Right lobe of liver (tissue), 4 donors: ENCODE results near the gene C19orf47.
"Not testable (repeated sequence)": the region's sequence is repeated elsewhere in the genome, so short reads cannot be mapped to it uniquely, and the experiment has no call there.

Experiments used
- CTCF ChIP-seq, 4 donors: fragments of 200-600 bp in 3 of 4; fragments of 450-650 bp in 1 of 4; IDR thresholded peaks; one replicate each; pipeline versions ENCODE4 v1.5.1 to v1.8.0; 2016 to 2022; ENCODE audit warnings: antibody characterized with exemption in 4 of 4, mild to moderate bottlenecking in 2 of 4
- POLR2A ChIP-seq: fragments of 450-650 bp; IDR thresholded peaks from one replicate; pipeline ENCODE4 v1.6.1; 2017; ENCODE audit warnings: antibody characterized with exemption, mild to moderate bottlenecking
- donor health status: DM: no; HTN: no; CAD: no.
- donor health status: DM: no; HTN: no; CAD: no.
- donor health status: DM: no; HTN: yes; CAD: no.

GRCh38 chr19:40370253-40370652 lies 22.1 kb upstream of the C19orf47 start:
- TF ChIP-seq POLR2A; CTCF (IDR thresholded peaks at IDR 0.05): not testable (repeated sequence)
